Stimulated activated CD4-positive, alpha-beta T cell treated with anti-CD3 and anti-CD28 coated beads, Interleukin-12 subunit alpha, Interleukin-12 subunit beta, amount 100 ng/mL, for 4 hours (primary cell): ENCODE measurements around the gene PSMD6.

Experiments used
- DNase-seq: peaks from one replicate; pipeline ENCODE4 v3.0.0-alpha.2; 2020

PSMD6 gene

DNA sequence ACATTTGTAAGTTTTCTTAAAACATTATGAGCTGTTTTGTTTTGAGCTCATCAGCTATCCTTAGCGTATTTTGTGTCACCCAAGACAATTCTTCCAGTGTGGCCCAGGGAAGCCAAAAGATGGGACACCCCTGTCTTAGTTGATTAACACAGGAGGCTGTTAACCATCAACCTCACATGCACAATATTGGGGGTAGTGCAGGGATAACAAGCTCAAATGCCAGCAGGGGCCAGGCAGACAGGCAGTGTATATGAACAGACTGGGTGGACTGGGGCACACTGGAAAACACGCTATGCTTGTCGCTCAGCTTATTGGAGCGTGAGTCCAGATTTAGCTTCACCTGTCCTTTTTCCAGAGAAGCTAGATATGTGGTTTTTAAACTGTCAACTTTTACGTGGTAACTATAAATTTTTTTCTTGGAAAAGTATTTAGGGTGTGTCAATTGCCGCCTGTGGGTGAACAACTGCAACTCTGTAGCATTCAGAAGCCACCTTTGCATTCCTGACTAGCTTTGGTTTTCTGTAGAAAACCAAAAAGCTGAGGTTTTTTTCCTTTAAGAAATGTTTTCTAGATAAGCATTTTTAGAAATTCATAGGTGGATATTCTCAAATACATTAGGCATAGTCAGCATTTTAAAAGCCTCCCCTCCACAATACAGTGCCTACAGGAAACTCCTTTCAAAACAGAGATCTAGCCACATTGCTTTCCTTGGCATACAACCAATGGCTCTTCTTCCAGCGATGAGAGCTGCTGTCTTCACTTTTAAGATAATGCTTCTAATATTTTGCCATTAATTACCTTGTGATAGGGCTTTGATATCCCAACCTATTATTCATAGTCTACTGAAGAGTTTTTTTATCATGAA, 14.6 kb downstream of the PSMD6 start:
- DNase-seq = no peak

DNA sequence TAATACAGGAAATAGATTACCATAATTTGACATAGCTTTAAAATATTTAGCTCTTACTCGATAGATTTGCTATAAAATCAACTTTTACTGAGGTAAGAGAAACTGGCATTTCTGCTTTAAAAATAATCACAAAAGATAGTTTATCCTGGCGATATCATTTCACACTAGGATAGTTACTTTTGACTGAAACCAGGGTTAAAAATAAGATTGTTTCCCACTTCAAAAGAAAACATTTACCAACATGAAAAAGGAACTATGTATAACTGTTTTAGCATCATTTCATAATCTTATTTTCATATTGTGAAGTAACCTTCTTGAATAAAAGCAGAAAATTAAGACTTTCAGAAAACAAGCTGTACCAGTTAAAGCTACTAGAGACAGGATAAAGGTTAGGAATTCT, 15.3 kb downstream of the PSMD6 start:
- DNase-seq = no peak

DNA sequence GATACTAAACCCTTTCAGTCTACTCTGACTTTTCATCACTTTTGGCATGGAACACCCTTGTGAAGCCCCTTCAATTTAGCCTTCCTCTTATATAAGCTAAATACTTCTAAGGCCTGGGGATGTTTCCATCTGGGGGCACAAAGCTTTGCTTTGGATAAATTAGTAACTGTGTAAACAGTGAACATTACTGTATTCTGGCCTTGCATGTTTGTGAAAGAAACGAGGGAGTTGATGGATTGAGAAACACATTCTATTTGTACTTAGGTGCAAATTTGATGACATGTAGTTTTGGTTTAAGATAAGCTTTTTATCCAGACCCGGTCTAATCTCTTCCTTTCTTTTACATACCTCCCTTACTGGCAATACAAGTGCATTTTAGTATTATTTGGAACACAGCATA, 19.7 kb downstream of the PSMD6 start:
- DNase-seq = no peak

DNA sequence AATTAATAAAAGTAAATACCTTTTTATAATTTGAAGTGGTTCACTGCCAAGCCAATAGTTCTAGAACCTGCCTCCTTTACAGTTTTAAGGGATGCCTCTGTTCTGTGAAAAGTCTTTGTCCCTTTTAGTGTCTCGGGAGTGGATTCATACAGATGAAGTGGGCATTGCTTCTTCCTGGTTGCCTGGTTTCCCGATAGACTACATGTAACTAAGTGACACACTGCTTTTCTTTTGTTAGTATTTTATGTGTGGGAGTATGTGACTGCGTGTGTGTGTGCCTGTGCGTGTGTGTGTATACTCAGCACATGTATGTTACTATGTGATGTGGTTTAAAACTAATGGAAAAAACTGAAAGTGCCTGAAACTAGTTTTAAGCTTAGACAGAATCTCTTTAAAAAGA, 21.1 kb downstream of the PSMD6 start:
- no peak for DNase-seq

DNA sequence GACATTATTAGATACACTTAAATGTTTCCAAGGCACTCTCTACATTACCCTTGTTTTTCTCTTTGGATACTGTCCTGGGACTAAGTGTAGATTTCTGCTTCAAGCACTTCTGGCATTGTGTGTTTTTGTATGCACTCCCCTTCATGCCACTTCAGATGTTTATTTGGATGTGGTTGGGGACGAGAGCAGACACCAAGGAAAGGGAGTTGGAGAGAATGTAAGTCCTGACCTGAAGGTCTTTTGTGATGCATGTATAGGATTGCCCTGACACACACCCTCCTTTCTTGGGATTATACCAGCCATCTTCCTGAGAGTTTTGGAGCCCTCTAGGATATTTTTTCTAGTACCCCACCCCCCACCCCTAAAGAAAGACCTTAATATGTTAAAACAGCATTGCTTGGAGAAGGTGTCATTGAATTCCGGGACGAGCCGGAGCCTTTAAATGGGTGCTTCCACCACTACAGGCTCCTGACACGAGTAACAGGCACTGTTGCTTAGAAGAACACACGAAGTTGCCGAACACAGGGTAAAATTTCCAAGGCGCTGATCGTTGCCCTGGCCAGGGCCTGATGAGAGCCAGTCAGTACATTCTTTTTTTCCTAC, 22.7 kb downstream of the PSMD6 start:
- DNase-seq = no peak

DNA sequence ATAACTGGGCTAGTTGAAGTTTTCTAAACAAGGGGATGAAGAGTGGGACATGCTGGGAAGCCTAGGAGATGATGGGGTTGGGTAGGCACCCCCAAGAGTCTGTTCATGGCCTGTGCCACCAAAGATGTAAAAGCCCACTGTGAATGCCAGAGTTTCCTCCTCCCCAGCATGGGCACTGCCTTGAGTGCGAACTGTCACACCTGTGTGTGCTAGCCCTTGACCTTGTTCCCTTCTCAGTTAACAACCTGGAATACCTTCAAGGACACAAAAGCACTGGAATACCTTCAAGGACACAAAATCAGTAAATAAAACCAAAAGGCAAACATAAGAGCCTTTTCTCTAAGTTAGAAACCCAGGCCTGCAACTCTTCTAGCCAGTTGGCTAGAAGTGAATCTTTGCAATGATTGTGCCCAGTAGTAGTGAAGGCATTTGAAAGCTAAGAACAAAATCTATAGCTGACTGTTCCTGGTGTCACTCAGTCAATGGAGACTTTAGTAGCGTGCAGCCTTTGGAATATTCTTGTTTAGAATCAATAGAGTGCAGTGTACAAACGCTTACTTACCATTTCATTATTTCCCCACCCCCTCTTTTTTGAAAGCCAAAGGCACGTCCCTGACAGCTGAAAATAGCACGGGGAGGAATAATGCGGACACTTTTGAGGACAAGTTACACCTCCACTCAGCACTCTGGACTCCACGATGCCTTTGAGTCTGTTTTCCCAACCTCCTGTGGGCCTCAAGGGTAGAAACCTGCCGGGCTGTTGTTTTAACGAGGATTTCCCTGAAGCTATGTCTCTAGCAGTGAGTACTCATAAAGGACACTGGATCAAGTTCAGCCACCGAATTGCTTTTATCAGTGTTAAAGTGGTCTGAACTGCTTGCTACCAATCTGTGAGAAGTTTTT, 24.2 kb downstream of the PSMD6 start:
- DNase-seq = no peak

DNA sequence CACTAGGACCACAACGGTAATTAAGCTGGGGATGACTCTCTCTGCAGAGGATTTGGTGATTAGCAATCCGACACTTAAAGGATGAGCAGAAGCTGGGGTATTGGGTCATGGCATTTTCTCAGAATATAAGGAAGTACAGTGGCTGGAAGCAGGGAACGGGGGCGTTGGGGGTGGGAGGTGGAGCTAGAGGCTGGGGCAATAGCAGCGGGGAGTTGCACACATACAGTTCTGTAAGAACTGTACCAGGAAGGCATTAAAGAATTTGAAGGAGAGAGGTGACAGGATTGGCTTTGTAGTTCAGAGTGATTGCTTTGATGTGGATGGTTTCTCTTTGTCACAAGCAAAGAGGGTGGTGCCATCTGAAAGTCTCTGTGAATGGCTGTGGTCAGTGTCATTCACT, 28.2 kb downstream of the PSMD6 start:
- no peak for DNase-seq

DNA sequence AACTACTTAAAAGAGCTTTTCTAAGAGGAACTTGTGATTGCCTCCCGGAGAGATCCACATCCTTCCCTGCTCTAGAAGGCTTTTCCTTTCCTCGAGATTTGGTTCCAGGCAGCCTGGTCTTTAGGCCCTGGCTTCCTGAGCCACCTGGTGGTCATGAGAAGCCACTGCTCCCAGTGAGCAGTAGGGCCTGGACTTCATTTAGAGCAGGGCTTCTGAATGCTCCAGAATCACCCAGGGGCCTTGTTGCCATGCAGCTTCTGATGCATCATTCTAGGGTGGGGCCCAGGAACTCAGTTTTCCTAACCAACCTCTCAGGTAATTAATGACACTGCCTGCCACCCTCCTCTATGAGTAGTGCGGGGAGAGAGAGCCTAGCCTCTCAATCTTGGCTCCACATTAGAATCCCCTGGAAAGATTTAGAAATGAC, 29.6 kb downstream of the PSMD6 start:
- peak; percentile 32 for DNase-seq

DNA sequence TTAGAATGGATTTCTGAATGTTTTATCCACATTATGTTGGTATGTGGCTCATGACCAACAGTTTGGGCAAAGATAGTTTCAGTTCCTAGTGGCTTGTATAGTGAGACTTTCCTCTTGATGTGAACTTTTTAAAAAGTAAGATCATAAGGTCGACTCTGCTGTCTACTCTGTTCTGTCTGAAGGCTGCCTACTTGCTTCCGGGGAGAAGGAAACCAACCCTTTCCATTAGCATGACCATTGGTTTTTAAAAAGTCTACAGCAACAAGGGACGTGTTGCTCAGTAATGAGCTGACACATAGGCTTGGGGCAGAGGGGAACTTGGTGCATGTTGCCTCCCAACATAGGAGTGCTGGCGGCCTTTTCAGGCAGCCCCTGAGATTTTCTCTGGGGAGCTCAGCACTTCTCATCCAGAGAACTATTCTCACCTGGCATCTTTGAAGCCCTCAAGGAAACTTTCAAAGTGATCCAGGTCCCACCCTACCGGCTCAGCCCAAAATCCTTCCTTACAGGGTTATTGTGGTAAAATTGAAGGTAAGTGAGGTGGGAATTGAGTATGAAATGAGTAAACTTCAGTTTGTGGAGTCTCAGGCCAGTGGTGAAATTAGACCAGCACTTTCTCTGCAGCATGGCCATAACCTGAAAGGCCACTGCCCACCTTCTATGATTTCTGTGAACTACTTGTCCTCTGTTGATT, 30.6 kb downstream of the PSMD6 start:
- DNase-seq = no peak

DNA sequence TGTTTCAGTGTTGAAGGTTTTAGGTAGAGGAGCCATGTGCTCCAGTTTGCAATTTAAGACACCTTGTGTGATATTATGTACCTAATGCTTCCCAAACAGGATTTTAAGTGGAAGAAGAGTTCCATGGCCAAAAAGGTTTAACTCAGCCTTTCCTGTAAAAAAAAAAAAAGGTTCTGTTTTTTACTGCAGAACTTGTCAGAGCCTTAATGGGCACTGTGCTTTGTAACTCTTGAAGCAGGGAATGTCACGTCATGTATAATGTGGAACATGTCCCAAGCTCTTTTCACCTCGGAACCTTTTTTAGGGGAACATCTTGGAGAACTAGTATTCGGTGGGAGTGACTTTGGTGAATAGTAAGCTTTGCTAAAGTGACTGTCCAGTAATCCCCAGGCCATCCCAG, 31.6 kb downstream of the PSMD6 start:
- DNase-seq = no peak

DNA sequence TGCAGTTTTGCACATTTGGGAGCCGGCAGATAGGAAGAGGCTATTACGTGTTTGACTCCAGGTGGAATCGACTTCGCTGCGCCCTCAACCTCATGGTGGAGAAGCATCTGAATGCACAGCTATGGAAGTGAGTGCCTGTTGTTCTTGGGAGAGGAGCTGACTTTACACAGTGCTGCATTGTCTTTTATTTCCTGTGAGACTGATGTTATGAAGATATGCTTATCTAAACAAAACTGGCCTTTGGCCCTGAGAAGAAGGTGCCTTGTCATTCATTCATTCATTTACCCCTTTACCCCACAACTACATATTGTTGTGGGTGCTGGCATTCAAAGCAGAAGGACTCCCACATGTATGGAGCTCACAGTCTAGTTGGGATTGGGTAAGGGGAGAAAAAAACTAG, 32.6 kb downstream of the PSMD6 start:
- DNase-seq = no peak

DNA sequence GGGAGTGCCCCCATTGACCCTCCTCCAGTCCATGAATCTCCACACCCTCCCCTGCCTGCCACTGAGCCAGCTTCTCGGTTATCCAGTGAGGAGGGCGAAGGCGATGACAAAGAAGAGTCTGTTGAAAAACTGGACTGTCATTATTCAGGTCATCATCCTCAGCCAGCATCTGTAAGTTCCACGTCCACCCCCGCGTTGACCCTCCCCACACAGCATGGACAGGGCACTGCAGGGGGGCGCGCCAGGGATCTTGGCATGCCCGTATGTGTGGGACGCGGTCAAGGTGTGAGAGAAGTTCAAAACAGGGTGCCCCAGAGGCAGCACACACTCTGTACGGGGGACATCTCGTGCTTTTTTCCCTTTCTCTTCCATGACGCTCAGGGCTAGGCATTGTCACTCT, 33.1 kb downstream of the PSMD6 start:
- no peak for DNase-seq

DNA sequence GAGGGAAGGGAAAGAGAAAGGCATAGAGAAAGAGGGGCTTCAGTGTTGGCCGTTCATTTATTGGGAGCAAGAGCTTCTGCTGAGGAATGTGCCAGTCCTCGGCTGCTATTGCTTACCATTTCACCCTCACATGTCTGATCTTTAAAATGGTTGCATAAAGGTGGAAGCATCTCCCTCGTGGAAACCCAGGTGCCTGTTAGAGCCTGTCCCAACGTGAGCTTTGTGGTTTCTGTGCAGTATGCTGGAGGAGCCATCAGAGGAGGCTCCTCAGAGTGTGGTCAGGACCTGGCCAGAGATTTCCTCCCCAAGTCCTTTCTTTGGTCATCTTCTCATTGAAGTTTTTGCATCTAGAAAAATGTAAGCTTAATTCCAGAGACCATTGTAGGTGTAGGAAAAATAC, 34.4 kb downstream of the PSMD6 start:
- DNase-seq = no peak

DNA sequence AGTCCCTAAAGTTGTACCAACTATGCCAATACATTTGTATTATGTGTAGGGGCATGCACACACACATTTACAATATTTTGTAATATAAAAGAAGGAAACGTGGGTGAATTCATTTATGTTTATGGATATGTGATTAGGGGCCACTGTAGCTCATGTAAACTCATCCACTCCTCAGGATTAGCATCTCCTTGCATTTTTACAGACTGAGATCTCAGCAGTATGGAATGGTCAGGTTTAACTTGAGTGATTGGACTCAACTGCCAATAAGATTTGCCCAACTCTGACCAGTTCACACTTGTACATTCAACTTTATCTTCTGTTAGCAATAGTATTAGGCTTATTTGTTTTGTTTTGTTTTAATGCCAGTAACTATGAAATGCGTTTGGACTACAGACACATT, 36.5 kb downstream of the PSMD6 start:
- DNase-seq = no peak

DNA sequence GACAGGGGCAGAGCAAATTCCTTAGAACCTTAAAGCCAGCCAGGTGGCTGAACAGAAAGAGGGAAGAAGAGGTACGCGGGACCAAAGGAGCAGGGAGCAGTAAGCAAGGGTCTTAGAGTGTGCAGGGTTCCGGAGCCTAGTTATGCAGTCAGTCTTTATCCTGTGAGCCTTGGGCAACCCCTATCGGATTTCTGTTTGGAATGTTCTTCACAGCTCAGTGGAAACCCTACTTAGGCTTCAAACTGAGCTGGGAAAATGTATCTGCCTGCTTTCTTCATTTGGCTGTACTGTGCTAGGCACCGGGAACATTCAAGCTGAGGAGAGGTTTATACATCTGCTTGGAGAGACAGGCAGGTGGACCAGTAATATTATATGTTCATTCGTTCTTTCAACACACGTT, 37.1 kb downstream of the PSMD6 start:
- no peak for DNase-seq

DNA sequence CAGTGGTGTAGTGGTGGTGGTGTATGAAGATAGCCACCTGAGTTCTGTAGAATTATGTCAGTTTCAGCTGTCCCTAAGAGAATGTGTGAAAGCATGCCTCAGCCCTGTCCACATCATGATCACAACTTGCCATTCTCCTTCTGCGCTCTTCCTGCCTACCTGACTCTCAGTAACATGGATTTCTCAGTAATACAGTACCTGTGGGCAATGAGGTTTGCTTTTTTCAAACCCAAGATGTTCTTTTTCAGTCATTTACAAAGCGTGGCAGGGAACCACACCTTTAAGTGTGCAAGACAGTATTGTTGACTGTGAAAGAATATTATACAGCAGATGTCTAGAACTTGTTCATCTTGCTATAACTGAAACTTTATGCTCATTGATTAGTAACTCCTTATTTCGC, 38.9 kb downstream of the PSMD6 start:
- no peak for DNase-seq

DNA sequence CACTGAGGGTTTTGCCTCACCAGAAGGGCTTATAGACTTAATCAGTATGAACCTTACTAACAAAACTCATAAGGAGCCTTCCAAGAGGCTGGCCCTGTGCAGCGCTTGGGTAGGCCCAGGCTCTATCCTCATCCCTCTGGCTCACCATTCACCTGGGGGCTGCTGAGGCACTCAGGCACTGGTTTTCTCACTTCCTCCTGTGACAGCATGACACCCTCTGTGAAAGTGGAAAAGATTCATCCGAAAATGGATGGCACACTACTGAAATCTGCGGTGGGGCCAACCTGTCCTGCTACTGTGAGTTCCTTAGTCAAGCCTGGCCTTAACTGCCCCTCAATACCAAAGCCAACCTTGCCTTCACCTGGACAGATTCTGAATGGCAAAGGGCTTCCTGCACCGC, 41.3 kb downstream of the PSMD6 start:
- no peak for DNase-seq

DNA sequence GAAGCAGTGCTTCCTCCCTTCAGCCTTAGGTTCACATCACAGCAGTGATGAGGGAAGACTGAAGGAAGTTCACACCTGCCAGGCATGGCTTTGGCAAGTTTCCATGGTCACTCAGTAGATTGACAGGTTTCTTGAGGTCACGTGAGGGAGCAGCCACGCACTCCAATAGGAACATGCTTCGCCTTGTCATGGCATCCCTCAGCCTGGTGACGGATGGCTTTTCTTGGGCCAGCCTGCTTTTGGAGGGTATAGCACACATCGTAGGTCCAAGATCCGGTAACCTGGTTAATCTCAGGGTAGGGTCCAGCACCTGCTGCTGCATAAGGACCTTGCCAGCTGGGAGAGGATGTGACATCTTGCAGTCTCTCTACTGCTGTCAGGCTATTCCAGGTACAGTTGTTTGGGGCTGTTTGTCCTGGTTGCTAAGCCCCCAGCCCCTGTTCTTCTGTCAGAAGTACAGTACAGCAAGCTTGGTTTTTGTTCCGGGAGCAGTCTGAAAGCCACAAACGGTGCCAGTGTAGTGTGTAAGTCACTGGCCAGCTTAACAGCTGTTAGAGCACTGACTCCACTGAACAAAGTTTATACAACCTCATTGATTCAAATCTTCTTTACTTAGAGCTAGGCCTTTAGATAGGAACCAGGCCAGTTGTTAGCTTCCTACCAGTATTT, 42.3 kb downstream of the PSMD6 start:
- DNase-seq = no peak

DNA sequence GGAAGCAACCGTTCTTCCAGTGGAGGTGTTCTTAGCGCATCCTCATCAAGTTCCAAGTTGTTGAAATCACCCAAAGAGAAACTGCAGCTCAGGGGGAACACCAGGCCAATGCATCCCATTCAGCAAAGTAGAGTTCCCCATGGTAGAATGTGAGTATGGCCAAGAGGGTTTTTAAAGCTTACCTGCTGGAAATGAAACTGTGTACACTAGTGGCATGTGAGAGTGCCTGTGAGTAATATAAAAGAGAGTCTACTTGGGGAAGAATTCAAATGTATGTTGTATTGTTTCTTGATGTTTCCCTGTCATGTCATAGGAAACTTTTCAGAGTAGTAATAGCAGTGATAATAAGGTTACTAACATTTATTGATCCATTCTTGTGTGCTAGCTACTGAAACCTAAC, 43.3 kb downstream of the PSMD6 start:
- no peak for DNase-seq

DNA sequence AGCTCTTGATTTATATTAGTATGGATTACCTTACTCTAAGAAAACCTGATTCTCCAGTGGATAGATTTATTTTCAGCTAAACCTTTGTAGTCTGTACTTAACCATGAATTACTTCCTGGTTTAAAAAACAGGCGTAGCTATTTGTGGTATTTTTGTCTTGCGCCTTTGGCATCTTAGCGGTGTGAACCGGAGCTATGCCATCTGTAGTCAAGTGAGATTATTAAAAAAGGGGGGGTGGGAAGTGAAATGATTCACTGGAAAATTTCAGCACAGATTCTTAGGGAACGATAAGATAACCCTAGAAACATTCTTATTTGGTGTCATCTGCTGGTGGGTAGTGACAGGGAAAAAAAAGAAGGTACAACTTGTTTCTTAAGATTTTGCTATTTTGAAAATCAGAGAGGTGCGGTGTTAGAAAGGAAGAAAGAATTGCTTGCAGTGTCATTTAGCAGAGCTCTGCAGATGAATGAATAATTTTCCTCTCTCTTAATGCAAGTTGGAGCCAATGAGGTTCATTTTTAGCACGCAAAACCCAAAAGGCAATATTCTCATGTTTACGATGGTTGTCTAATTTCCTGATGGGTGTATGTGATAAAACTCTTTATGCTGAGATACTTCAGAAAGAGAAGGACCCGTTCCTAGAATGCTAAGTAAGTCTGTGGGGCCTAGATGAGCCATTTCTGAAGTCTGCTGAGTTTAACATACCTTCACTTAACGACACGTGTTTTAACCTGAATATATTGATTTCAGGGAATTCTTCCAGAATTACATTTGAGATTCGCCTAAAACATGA, 44.0 kb downstream of the PSMD6 start:
- no peak for DNase-seq

DNA sequence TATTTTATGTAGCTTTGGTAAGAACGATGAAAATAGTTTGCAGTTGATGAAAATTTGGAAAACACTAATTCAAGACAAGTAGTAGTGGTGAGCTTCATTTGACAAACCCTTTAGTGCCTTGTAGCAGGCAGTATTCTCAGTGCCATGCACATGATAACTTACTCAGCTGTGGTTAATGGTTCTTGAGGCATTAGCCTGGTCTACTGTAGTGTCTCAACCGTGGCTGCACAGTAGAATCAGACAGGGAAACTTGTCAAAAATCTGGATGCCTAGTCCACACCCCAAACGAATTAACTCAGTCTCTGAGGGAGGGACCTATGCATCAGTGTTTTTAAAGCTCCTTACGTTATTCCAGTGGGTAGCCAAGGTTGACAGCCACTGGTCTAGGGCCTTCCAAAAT, 45.4 kb downstream of the PSMD6 start:
- no peak for DNase-seq

DNA sequence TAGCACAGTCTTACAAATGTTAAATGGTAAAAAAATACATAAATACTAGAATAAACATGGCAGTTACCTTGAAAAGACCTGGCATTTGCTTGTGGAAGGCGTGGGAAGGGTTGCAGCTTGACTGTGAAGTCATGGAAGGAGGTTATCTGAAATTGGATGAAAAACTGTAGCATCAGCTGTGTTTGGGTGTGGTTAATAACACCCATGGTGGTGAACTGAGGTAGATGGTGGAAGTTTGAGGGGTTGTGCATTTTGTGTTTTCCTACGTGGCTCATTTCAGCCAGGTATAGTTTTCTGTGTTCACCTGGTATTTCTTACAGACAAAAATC, 46.5 kb downstream of the PSMD6 start:
- no peak for DNase-seq
